Measurements from ENCODE around the gene ELN.

Gene ELN

GRCh38 chr7:74023092-74023536, 4.9 kb upstream of the ELN start:
- DNase-seq (ENCODE audit: low read depth in 2 of 3, low spot score in 1 of 3), result no peak

- DNase-seq (ENCODE audit: low read depth in 2 of 3, low spot score in 1 of 3), result no peak
Observed at GRCh38 chr7:74023786-74024185, 4.2 kb upstream of the ELN start.

GRCh38 chr7:74025146-74025545, 2.8 kb upstream of the ELN start:
- no peak for DNase-seq (ENCODE audit: low read depth in 2 of 3, low spot score in 1 of 3)

- DNase-seq (ENCODE audit: low read depth in 2 of 3, low spot score in 1 of 3), result no peak
Observed at GRCh38 chr7:74025730-74026129, 2.2 kb upstream of the ELN start.

- DNase-seq (ENCODE audit: low read depth in 2 of 3, low spot score in 1 of 3), result no peak
Observed at GRCh38 chr7:74026406-74026902, 1.5 kb upstream of the ELN start.

GRCh38 chr7:74026903-74027682, 880 bp upstream of the ELN start:
- peak; percentile 34 to 67 (median 47) for DNase-seq (ENCODE audit: low read depth in 2 of 3, low spot score in 1 of 3)

- DNase-seq (ENCODE audit: low read depth in 2 of 3, low spot score in 1 of 3), result no peak
Observed at GRCh38 chr7:74028321-74028838, 407 bp downstream of the ELN start.

GRCh38 chr7:74029089-74029785, 1.3 kb downstream of the ELN start:
- DNase-seq (ENCODE audit: low read depth in 2 of 3, low spot score in 1 of 3), result no peak

GRCh38 chr7:74029991-74030415, 2.0 kb downstream of the ELN start:
- DNase-seq (ENCODE audit: low read depth in 2 of 3, low spot score in 1 of 3), result no peak

- DNase-seq (ENCODE audit: low read depth in 2 of 3, low spot score in 1 of 3), result no peak
Observed at GRCh38 chr7:74030861-74031260, 2.9 kb downstream of the ELN start.

GRCh38 chr7:74031403-74032190, 3.6 kb downstream of the ELN start:
- no peak for DNase-seq (ENCODE audit: low read depth in 2 of 3, low spot score in 1 of 3)

- no peak for DNase-seq (ENCODE audit: low read depth in 2 of 3, low spot score in 1 of 3)
Observed at GRCh38 chr7:74032191-74032490, 4.2 kb downstream of the ELN start.

GRCh38 chr7:74032624-74033371, 4.8 kb downstream of the ELN start:
- DNase-seq (ENCODE audit: low read depth in 2 of 3, low spot score in 1 of 3), result no peak

- no peak for DNase-seq (ENCODE audit: low read depth in 2 of 3, low spot score in 1 of 3)
Observed at GRCh38 chr7:74033372-74034311, 5.7 kb downstream of the ELN start.

- DNase-seq (ENCODE audit: low read depth in 2 of 3, low spot score in 1 of 3), result no peak
Observed at GRCh38 chr7:74037609-74038008, 9.6 kb downstream of the ELN start.

- no peak for DNase-seq (ENCODE audit: low read depth in 2 of 3, low spot score in 1 of 3)
Observed at GRCh38 chr7:74038194-74038961, 10.4 kb downstream of the ELN start.

- no peak for DNase-seq (ENCODE audit: low read depth in 2 of 3, low spot score in 1 of 3)
Observed at GRCh38 chr7:74039337-74039736, 11.4 kb downstream of the ELN start.

GRCh38 chr7:74040101-74040790, 12.3 kb downstream of the ELN start:
- DNase-seq (ENCODE audit: low read depth in 2 of 3, low spot score in 1 of 3), result no peak
